NCI-H345 treated with DMSO at 0.1 percent for 48 hours (cell line): ENCODE results near the gene TWNK.
A peak's percentile ranks its signal among the peaks of the same experiment; 100 is the strongest.

ENCODE experiments used
- DNase-seq: peaks from one replicate; lab custom pipeline; 2025; ENCODE audit not compliant: unreplicated experiment; lab: John Stamatoyannopoulos, UW

Gene TWNK

GRCh38 chr10:100986952-100987684 lies at the start of gene TWNK, which contains the start of gene MRPL43:
Gene TWNK, plus strand, starts transcription at chr10:100987543. Its CDS starts 668 bp downstream, at chr10:100988211.
Gene MRPL43, minus strand, starts transcription at chr10:100987497. Its CDS starts 54 bp downstream, at chr10:100987443.
- peak; percentile 38 for DNase-seq

GRCh38 chr10:100939763-100940344 lies 47.5 kb upstream of the TWNK start:
- no peak for DNase-seq

GRCh38 chr10:100942229-100942628 lies 45.1 kb upstream of the TWNK start:
- DNase-seq: no peak

GRCh38 chr10:100943508-100943907 lies 43.8 kb upstream of the TWNK start:
- no peak for DNase-seq

- DNase-seq: no peak
Observed at GRCh38 chr10:100945754-100946153, 41.6 kb upstream of the TWNK start.

GRCh38 chr10:100948916-100949315 lies 38.4 kb upstream of the TWNK start:
- no peak for DNase-seq

- DNase-seq: no peak
Observed at GRCh38 chr10:100960251-100960650, 27.1 kb upstream of the TWNK start.

- DNase-seq: no peak
Observed at GRCh38 chr10:100962351-100963080, 24.8 kb upstream of the TWNK start.

GRCh38 chr10:100963826-100964225 lies 23.5 kb upstream of the TWNK start:
- no peak for DNase-seq

- no peak for DNase-seq
Observed at GRCh38 chr10:100965820-100966219, 21.5 kb upstream of the TWNK start.

- DNase-seq: no peak
Observed at GRCh38 chr10:100966887-100967286, 20.5 kb upstream of the TWNK start.

- DNase-seq: no peak
Observed at GRCh38 chr10:100967332-100967731, 20.0 kb upstream of the TWNK start.

GRCh38 chr10:100968062-100968736 lies 19.1 kb upstream of the TWNK start:
- no peak for DNase-seq

- no peak for DNase-seq
Observed at GRCh38 chr10:100968863-100969186, 18.5 kb upstream of the TWNK start.

GRCh38 chr10:100969187-100970075 lies 17.9 kb upstream of the TWNK start, which contains the start of gene SEMA4G:
Gene SEMA4G, plus strand, starts transcription at chr10:100969504. Its CDS starts 3,409 bp downstream, at chr10:100972913.
- DNase-seq: no peak

- no peak for DNase-seq
Observed at GRCh38 chr10:100970076-100970913, 17.0 kb upstream of the TWNK start.

GRCh38 chr10:100970914-100971811 lies 16.2 kb upstream of the TWNK start:
- DNase-seq: no peak

- no peak for DNase-seq
Observed at GRCh38 chr10:100972115-100972903, 15.0 kb upstream of the TWNK start.
